Esophagus muscularis mucosa (tissue), 4 donors: ENCODE data around the gene ZWILCH. TPM values are rescaled to one million over a fixed set of nuclear protein-coding genes. Genes with fewer than 3 reads are reported as not detected.

Experiments used
- DNase-seq: peaks from one replicate; pipeline ENCODE4 v3.0.0-alpha.2; 2017; ENCODE audit errors: extremely low spot score
- H3K27ac ChIP-seq, 4 donors: fragments of 200-600 bp; sonication (generic); replicated peaks in 1 of 4; 1 replicate in 3 of 4; 2 replicates in 1 of 4; pipeline ENCODE4 v1.5.1; 2016 to 2019; ENCODE audit warnings: mild to moderate bottlenecking in 1 of 4
- H3K27me3 ChIP-seq, 4 donors: fragments of 200-600 bp; sonication (generic); one replicate each; pipeline versions ENCODE4 v1.5.1 to v1.6.0; 2016 to 2019
- H3K36me3 ChIP-seq, 4 donors: fragments of 200-600 bp; sonication (generic); one replicate each; pipeline ENCODE4 v1.5.1; 2016 to 2019
- H3K4me1 ChIP-seq, 4 donors: fragments of 200-600 bp; sonication (generic); one replicate each; pipeline ENCODE4 v1.5.1; 2016 to 2019
- H3K4me3 ChIP-seq, 4 donors: fragments of 200-600 bp; sonication (generic); 1 replicate in 2 of 4; 2 replicates in 2 of 4; pipeline ENCODE4 v1.5.1; 2016 to 2019; ENCODE audit warnings: mild to moderate bottlenecking in 4 of 4, moderate library complexity in 1 of 4
- H3K9me3 ChIP-seq, 4 donors: fragments of 200-600 bp; sonication (generic); 1 replicate in 3 of 4; 2 replicates in 1 of 4; pipeline ENCODE4 v1.5.1; 2016 to 2019
- EP300 ChIP-seq: sonication (generic); formaldehyde crosslinking; IDR thresholded peaks from one replicate; pipeline ENCODE4 v1.6.1; 2017; ENCODE audit warnings: antibody characterized with exemption
- POLR2A ChIP-seq: fragments of 450-650 bp; IDR thresholded peaks from one replicate; pipeline ENCODE4 v1.6.1; 2017; ENCODE audit warnings: antibody characterized with exemption, moderate library complexity, mild to moderate bottlenecking, low read depth
- POLR2AphosphoS5 ChIP-seq, 2 donors: sonication (generic); formaldehyde crosslinking; IDR thresholded peaks; one replicate each; pipeline ENCODE4 v1.6.1; 2017; ENCODE audit warnings: antibody characterized with exemption in 2 of 2
- WGBS: methylation state at CpG from one replicate; pipeline ENCODE4 v1.1.5; 2018; 5-methylcytosine and 5-hydroxymethylcytosine counted together
- intact Hi-C: fragments of 100-400 bp; cut with DNase I; formaldehyde crosslinking; loops from one replicate; pipeline ENCODE4 v1.15.1; 2023
- total RNA-seq, 4 donors: library from RNA; depleted of rRNA; stranded (reverse); fragments of >200 nt; gene quantifications; one replicate each; pipeline versions ENCODE4 v1.1.0 to v1.2.1, GENCODE V29; 2016
- TF ChIP-seq, protein P1 (sequence below), 3 experiments: fragments of 200-600 bp in 2 of 3; fragments of 450-650 bp in 1 of 3; sonication (generic) in 2 of 3; IDR thresholded peaks; one replicate each; pipeline ENCODE4 v1.5.1; 2017 to 2019; ENCODE audit warnings: antibody characterized with exemption in 3 of 3, mild to moderate bottlenecking in 2 of 3, moderate library complexity in 1 of 3

ZWILCH gene
- total RNA-seq, 4 donors from 2014 or later: 2.1 to 3.3 (median 2.4) TPM

DNA sequence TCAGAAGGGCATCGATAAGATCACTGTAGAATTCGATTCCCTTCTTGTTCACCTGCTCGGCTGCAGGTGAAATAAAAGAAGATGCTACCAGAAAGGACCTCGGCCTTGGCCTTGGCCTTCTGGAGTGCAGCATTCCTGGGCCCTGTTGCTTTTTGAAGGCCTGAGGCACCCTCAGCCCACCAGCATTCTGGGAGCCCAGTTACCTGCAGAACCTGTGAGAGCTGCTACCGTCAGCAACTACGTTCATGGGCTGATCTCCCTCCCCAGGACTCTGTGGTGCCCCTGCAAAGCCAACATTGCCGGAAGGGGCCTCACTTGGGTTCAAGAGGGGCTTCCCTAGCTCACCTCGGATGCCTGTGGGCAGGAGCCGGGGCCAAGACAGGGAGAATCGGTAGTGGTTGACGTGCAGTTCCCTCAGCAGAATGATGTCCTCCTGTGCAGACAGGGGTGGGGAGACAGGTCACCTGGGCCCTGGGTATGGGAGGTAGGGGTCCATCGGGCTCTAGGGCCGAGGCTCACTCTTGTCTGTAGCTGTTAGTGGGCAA, 58.5 kb downstream of the ZWILCH start:
- Histone ChIP-seq H3K9me3 (no peaks in the 10 kb centered on the region), H3K27ac (no peak overlapping the region), H3K4me3 (no peak overlapping the region), H3K27me3 (no peaks in the 10 kb centered on the region), H3K36me3 (no peaks in the 10 kb centered on the region), H3K4me1 (peaks cover 5 to 9% (median 7%) of the 10 kb centered on the region in 4 donors)
- 96% methylated on average over 11 of the region's 13 CpGs for WGBS
- intact Hi-C loops: no loop called here
- DNase-seq: no peak
- TF ChIP-seq POLR2A (no peak), EP300 (no peak), POLR2AphosphoS5 (IDR thresholded peaks at IDR 0.05) (no peak)
- TF ChIP-seq, protein P1, sequence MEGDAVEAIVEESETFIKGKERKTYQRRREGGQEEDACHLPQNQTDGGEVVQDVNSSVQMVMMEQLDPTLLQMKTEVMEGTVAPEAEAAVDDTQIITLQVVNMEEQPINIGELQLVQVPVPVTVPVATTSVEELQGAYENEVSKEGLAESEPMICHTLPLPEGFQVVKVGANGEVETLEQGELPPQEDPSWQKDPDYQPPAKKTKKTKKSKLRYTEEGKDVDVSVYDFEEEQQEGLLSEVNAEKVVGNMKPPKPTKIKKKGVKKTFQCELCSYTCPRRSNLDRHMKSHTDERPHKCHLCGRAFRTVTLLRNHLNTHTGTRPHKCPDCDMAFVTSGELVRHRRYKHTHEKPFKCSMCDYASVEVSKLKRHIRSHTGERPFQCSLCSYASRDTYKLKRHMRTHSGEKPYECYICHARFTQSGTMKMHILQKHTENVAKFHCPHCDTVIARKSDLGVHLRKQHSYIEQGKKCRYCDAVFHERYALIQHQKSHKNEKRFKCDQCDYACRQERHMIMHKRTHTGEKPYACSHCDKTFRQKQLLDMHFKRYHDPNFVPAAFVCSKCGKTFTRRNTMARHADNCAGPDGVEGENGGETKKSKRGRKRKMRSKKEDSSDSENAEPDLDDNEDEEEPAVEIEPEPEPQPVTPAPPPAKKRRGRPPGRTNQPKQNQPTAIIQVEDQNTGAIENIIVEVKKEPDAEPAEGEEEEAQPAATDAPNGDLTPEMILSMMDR (IDR thresholded peaks at IDR 0.05): no peak

DNA sequence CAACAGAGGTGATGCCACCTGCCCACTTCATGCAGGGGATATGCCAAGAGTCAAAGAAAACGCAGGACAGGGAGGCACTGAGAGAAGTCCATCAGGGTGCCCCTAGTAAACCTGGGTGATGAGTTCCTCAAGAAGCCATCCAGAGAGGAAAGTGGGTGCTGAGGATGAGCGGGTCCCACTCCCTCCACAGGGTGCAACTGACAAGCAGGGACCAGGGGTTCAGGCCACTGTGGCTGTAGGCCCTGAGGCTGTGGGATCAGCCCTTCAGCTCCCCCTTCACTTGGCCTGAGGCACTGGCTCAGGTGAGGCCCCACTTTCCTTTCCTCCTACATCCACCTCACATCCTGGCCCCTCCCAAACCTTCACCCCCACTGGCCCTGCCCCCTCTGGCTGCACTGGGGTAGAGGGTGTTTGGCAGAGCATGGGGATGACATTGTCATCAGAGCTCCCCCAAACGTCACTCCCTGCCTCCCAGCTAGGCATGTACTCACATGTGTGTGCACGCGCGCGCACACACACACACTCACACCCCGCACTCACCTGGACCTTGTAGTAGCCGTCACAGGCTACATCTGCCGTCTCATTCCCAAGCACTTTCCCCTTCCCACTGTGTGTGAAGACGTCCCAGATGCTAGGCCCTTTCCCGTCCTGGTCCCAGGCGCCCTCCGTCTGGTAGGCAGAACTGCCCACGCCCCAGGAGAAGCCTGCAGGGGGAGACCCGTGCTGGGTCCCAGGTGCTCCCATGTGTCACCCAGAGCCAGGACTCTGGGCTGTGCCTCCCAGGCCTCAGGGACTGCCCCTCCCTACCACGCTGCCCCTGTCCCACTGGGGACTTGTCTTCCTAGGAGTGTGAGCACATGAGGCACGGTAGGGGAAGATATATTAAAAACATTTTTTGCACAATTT, 59.3 kb downstream of the ZWILCH start:
- Histone ChIP-seq H3K36me3 (no peaks in the 10 kb centered on the region), H3K4me3 (no peak overlapping the region), H3K27ac (no peak overlapping the region), H3K4me1 (peaks cover 5 to 9% (median 7%) of the 10 kb centered on the region in 4 donors), H3K27me3 (no peaks in the 10 kb centered on the region), H3K9me3 (no peaks in the 10 kb centered on the region)
- 86% methylated on average over 18 of the region's 18 CpGs for WGBS
- DNase-seq: no peak
- TF ChIP-seq EP300: no peak
- no peak for TF ChIP-seq POLR2AphosphoS5 (IDR thresholded peaks at IDR 0.05)
- TF ChIP-seq, protein P1 (IDR thresholded peaks at IDR 0.05): no peak
- TF ChIP-seq POLR2A: no peak
- intact Hi-C loops: no loop called here

DNA sequence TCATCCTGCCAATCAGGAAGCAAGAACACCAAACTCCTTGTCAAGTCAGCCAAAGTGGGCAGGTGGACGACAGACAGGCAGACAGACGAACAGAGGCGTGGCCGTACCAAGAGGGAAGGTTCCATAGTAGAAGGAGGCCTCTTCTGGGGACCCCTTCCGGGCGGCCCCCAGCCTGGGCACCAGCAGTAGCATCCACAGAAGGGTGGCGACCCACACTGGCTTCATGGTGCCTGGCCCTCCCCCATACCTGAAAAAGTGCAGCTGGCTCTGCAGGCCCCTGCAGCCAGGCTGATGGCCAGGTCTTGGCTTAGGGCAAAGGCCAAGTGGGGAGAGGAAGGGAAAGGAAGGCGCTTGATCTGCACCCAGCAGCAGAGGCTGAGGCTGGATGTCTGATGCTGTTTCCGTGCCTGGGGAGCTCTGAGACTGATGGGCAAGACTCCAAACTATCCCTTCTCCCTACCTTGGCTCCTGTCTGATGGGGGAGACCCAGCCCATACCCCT, 60.1 kb downstream of the ZWILCH start:
- 89% methylated on average over 9 of the region's 9 CpGs for WGBS
- Histone ChIP-seq H3K9me3 (no peaks in the 10 kb centered on the region), H3K27ac (no peak overlapping the region), H3K4me1 (peaks cover 5 to 9% (median 7%) of the 10 kb centered on the region in 4 donors), H3K27me3 (no peaks in the 10 kb centered on the region), H3K36me3 (no peaks in the 10 kb centered on the region), H3K4me3 (no peak overlapping the region)
- intact Hi-C loops: no loop called here
- TF ChIP-seq POLR2A (no peak), EP300 (no peak), POLR2AphosphoS5 (IDR thresholded peaks at IDR 0.05) (no peak)
- TF ChIP-seq, protein P1 (IDR thresholded peaks at IDR 0.05): no peak
- no peak for DNase-seq

DNA sequence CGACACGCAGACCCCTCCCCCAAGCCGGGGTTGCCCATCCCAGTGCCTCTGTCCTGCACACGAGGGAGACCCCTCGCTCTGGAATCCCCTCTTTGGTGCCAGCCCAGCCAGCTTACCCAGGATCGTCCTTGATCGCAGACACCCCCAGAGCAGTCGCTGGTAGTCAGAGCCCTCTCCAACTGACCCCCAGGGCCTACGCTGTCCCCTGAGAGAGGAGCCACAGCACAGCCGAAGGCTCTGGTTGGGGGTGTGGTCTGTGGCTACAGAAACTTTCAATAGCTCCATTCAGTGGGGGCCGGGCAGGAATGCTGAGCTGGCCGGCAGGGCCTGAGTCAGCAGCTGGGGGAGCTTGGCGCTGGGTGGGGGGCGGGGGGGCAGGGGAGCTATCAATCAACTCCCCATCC, 60.6 kb downstream of the ZWILCH start, which contains the start of gene LCTL:
Gene LCTL, minus strand, starts transcription at position 258 of the 404 bp plus-strand sequence. CDS start 633 bp downstream, outside the sequence.
- TF ChIP-seq, protein P1 (IDR thresholded peaks at IDR 0.05): no peak
- TF ChIP-seq EP300 (no peak), POLR2AphosphoS5 (IDR thresholded peaks at IDR 0.05) (no peak), POLR2A (no peak)
- Histone ChIP-seq H3K4me1 (peaks cover 5 to 9% (median 7%) of the 10 kb centered on the region in 4 donors), H3K27ac (no peak within 1 kb of the TSS), H3K36me3 (no peaks in the 10 kb centered on the region), H3K27me3 (no peaks in the 10 kb centered on the region), H3K4me3 (no peak within 1 kb of the TSS), H3K9me3 (no peaks in the 10 kb centered on the region)
- intact Hi-C loops: no loop called here
- DNase-seq: no peak
- WGBS: 59% methylated on average over 13 of the region's 14 CpGs
